ENCODE results near the gene KIAA0753. TPM values are rescaled to one million over a fixed set of nuclear protein-coding genes. Genes with fewer than 3 reads are reported as not detected.
A peak's percentile ranks its signal among the peaks of the same experiment; 100 is the strongest.

Gene KIAA0753
- total RNA-seq, 1 donor from 2014 or later, result 15.7 TPM

GRCh38 chr17:6651919-6652452 is 11.5 kb upstream of the KIAA0753 start:
- DNase-seq (ENCODE audit: low read depth), result no peak
- H3K4me3 ChIP-seq (ENCODE audit: low read depth, low read length), result peak overlapping the region; percentile 96
- TF ChIP-seq CTCF (conservative IDR thresholded peaks at IDR 0.05; ENCODE audit: low read depth, low read length), result no peak

- DNase-seq (ENCODE audit: low read depth), result no peak
- H3K4me3 ChIP-seq (ENCODE audit: low read depth, low read length), result peak within 1 kb of the TSS; percentile 96
- no peak for TF ChIP-seq CTCF (conservative IDR thresholded peaks at IDR 0.05; ENCODE audit: low read depth, low read length)
Observed at GRCh38 chr17:6651354-6651918, 10.9 kb upstream of the KIAA0753 start, which contains the start of the genes C17orf100 and MED31. Gene C17orf100 (plus strand): TSS chr17:6651762. CDS start chr17:6651914, 152 bp downstream. Gene MED31 (minus strand): TSS chr17:6651605. CDS start chr17:6651528, 77 bp downstream.

GRCh38 chr17:6648181-6648580 is 7.7 kb upstream of the KIAA0753 start:
- H3K4me3 ChIP-seq (ENCODE audit: low read depth, low read length), result no peak overlapping the region
- no peak for DNase-seq (ENCODE audit: low read depth)
- TF ChIP-seq CTCF (conservative IDR thresholded peaks at IDR 0.05; ENCODE audit: low read depth, low read length), result peak; percentile 66

GRCh38 chr17:6643451-6644125 is 3.1 kb upstream of the KIAA0753 start:
- no peak overlapping the region for H3K4me3 ChIP-seq (ENCODE audit: low read depth, low read length)
- no peak for DNase-seq (ENCODE audit: low read depth)

GRCh38 chr17:6642592-6642991 is 2.1 kb upstream of the KIAA0753 start:
- H3K4me3 ChIP-seq (ENCODE audit: low read depth, low read length), result no peak overlapping the region
- DNase-seq (ENCODE audit: low read depth), result no peak

More at GRCh38 chr17:6643451-6644125, 3.1 kb upstream of the KIAA0753 start:
- TF ChIP-seq CTCF (conservative IDR thresholded peaks at IDR 0.05; ENCODE audit: low read depth, low read length), result no peak

GRCh38 chr17:6641247-6641863 is 844 bp upstream of the KIAA0753 start:
- DNase-seq (ENCODE audit: low read depth), result no peak
- peak overlapping the region; percentile 98 for H3K4me3 ChIP-seq (ENCODE audit: low read depth, low read length)
- TF ChIP-seq CTCF (conservative IDR thresholded peaks at IDR 0.05; ENCODE audit: low read depth, low read length), result no peak

More at GRCh38 chr17:6642592-6642991, 2.1 kb upstream of the KIAA0753 start:
- no peak for TF ChIP-seq CTCF (conservative IDR thresholded peaks at IDR 0.05; ENCODE audit: low read depth, low read length)
